ENCODE results near the gene KLK12.

KLK12 gene

DNA sequence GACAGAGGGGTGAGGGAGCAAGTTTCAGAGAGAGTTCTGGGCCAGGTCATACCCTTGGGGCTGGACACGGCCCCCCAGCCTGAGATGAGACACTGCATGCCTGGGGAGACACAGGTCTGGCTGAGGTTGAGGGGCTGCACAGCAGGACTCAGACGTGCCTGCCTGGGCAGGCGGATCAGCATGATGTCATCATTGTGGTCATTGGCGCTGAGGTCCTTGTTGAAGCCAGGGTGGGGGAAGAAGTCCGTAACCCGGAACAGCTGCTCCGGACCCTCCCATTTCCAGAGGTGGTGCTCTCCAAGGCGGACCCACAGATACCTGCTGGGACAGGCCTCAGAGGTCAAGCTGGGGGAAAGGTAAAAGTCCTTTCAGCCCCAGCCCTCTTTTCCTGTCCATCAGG lies 28.4 kb downstream of the KLK12 start:
- DNase-seq (ENCODE audit: low spot score), result no peak
- TF ChIP-seq, protein P1, sequence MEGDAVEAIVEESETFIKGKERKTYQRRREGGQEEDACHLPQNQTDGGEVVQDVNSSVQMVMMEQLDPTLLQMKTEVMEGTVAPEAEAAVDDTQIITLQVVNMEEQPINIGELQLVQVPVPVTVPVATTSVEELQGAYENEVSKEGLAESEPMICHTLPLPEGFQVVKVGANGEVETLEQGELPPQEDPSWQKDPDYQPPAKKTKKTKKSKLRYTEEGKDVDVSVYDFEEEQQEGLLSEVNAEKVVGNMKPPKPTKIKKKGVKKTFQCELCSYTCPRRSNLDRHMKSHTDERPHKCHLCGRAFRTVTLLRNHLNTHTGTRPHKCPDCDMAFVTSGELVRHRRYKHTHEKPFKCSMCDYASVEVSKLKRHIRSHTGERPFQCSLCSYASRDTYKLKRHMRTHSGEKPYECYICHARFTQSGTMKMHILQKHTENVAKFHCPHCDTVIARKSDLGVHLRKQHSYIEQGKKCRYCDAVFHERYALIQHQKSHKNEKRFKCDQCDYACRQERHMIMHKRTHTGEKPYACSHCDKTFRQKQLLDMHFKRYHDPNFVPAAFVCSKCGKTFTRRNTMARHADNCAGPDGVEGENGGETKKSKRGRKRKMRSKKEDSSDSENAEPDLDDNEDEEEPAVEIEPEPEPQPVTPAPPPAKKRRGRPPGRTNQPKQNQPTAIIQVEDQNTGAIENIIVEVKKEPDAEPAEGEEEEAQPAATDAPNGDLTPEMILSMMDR (IDR thresholded peaks at IDR 0.05; ENCODE audit: extremely low read depth, insufficient read depth, missing control alignments), result no peak
- in situ Hi-C loops (cut with MboI; ENCODE audit: low pct_unique_long_range_greater_than_20kb, low sequenced_read_pairs, unreplicated experiment), result no loop called here

DNA sequence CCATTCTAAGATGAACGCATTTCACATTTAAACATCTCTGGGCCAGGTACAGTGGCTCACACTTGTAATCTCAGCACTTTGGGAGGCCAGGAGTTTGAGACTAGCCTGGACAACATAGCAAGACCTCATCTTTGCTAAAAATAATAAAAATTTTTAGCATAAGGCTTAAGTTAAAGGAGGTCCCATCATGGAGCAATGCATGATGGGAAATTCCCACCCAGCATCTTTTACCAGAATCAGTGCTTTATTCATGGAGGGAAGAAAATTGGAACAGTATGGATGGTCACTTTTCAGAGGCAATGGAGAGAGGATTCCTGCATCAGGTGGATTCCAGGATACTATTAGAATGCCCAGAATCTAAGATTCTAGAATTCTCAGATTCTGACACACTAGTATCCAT lies 29.6 kb downstream of the KLK12 start:
- TF ChIP-seq, protein P1 (IDR thresholded peaks at IDR 0.05; ENCODE audit: extremely low read depth, insufficient read depth, missing control alignments), result no peak
- no peak for DNase-seq (ENCODE audit: low spot score)
- in situ Hi-C loops (cut with MboI; ENCODE audit: low pct_unique_long_range_greater_than_20kb, low sequenced_read_pairs, unreplicated experiment), result no loop called here

DNA sequence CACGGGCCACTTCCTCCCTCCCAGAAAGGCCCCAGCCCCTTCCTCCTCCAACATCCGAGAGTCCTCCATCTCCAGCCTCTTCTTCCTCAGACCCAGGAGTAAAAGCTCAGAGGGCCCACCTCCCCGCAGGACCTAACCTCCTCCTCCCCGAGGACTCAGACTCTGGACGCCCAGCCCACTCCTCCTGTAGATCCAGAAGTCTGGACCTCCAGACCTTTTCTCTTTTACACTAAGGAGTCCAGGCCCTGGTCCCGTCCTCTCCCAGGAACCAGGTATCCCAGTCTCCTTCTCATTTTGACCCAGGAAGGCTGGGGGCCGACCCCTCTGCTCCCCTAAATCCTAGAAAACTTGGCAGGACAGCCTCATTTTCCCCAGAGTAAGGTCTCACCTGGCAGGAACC lies 31.5 kb downstream of the KLK12 start:
- in situ Hi-C loops (cut with MboI; ENCODE audit: low pct_unique_long_range_greater_than_20kb, low sequenced_read_pairs, unreplicated experiment), result no loop called here
- no peak for DNase-seq (ENCODE audit: low spot score)
- TF ChIP-seq, protein P1 (IDR thresholded peaks at IDR 0.05; ENCODE audit: extremely low read depth, insufficient read depth, missing control alignments), result no peak

DNA sequence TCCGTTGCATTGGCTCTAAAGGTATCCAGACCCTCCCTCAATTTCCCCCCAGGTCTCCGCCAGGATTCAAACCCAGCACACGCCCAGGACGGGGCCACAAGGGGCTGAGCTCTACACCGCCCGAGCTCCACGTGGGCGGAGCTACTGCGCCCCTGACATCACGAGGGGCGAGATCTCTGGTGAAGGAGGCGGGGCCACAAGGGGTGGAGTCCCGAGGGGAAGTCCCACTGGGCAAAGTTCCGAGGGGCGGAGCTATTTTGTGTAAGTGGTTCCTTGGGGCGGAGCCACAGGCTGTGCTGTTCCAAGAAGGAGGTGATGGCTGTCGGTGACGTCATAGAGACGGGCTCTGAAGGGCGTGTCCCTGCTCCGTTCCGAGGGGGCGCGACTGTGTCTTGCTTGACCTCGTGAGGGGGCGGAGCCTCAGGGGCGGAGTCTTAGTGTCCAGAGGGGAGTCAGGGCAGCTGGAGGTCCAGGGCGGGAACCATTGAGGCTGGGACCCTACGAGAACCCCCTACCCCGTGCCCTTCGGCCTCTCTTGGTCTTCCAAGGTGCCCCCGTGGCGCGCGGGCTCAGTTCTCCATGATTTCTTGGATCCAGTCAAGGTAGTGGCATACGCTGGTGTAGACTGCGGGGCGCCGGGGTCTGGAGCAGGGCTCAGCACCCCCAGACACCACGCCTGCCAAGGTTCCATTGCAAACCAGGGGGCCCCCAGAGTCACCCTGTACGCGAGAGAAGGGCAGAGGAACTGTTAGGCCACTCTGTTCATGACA lies 32.1 kb downstream of the KLK12 start:
- TF ChIP-seq, protein P1 (IDR thresholded peaks at IDR 0.05; ENCODE audit: extremely low read depth, insufficient read depth, missing control alignments), result no peak
- in situ Hi-C loops (cut with MboI; ENCODE audit: low pct_unique_long_range_greater_than_20kb, low sequenced_read_pairs, unreplicated experiment), result no loop called here
- no peak for DNase-seq (ENCODE audit: low spot score)

DNA sequence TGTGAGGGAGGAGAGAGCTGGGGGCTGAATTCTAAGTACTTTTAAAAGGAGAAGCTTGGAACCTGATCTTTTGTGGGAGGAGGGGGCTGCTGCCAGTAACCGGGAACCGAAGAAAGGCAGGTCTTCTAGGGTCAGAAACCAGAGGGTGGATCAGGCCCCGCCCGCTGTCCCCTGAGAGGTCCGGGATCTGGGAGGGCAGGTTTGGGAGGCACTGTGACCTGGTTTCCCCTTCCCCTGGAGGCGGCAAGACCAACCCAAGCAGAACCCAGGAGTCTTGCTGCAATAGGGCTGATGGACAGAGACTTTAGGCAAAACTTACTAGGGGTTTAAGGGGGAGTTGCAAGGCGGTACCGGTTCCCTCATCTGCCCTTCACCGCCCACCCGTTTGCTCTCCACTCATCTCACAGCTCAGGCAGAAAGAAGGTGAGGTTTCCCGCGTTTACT lies 32.7 kb downstream of the KLK12 start:
- TF ChIP-seq, protein P1 (IDR thresholded peaks at IDR 0.05; ENCODE audit: extremely low read depth, insufficient read depth, missing control alignments), result no peak
- no peak for DNase-seq (ENCODE audit: low spot score)
- in situ Hi-C loops (cut with MboI; ENCODE audit: low pct_unique_long_range_greater_than_20kb, low sequenced_read_pairs, unreplicated experiment), result no loop called here

DNA sequence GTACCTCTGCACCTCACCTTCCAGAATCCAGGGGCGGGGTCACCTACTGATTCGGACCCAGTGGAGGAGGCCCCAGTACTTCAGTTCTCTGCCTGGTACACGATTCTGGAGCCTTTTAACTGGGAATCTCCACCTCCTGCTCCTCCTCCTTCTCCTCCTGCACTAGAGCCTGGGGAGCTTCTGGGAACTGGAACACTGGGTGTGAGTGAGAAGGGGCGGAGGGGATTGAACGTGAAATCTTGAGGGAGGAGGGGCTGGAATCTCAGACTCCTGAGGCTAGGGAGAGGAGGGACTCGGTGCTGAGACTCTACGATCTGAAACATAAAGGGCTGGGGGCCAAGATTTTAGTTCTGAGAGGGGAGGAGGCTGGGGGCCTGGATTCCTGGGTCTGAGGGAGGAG lies 33.3 kb downstream of the KLK12 start, which contains the start of gene KLK8:
TSS of gene KLK8 (minus strand) at position 90 of the 400 bp plus-strand sequence. CDS start 437 bp downstream, outside the sequence.
- in situ Hi-C loops (cut with MboI; ENCODE audit: low pct_unique_long_range_greater_than_20kb, low sequenced_read_pairs, unreplicated experiment), result no loop called here
- TF ChIP-seq, protein P1 (IDR thresholded peaks at IDR 0.05; ENCODE audit: extremely low read depth, insufficient read depth, missing control alignments), result no peak
- DNase-seq (ENCODE audit: low spot score), result no peak
